ENCODE data around the gene C12orf75. TPM values are rescaled to one million over a fixed set of nuclear protein-coding genes. Genes with fewer than 3 reads are reported as not detected.

C12orf75 gene
- total RNA-seq, 1 donor from 2014 or later, result 131 TPM

DNA sequence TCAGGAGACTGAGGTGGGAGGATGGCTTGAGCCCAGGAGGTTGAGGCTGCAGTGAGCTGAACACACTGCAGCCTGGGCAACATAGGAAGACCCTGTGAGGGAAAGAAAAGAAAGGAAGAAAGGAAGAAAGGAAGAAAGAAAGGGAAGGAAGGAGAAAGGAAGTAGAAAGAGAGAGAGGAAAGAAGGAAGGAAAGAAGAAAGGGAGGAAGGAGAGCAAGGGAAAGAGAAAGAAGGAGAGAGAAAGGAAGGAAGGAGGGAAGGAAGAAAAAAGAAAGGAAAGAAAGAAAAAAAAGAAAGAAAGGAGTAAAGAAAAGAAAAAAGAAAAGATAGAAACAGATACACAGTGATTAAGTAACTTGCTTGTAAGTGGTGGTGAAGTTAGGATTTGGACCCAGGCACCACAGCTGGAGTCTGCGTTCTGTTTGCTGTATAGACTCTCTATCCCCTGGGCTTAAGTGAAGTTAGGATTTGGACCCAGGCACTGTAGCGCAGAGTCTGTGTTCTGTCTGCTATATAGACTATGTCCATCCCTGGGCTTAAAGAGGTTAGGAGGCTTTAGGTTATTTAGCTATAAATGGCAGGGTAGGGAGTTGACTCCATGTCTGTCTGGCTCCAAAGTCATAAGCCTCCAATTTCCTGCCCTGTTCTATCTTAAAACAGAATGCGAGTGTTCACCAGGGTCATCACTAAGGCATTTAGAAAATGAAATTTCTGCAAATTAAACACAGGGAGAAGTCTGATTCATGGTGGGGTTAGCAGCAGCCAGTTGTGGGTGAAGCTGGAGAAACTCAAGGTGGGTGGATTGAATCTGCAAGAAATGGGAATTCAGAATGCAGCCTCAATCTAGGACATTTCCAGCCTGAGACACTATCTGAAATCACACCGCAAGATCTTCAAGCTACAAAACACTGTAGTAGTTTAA, 13.3 kb upstream of the C12orf75 start:
- H3K4me1 ChIP-seq, result peaks cover 6% of the 10 kb centered on the region
- TF ChIP-seq, protein P1, sequence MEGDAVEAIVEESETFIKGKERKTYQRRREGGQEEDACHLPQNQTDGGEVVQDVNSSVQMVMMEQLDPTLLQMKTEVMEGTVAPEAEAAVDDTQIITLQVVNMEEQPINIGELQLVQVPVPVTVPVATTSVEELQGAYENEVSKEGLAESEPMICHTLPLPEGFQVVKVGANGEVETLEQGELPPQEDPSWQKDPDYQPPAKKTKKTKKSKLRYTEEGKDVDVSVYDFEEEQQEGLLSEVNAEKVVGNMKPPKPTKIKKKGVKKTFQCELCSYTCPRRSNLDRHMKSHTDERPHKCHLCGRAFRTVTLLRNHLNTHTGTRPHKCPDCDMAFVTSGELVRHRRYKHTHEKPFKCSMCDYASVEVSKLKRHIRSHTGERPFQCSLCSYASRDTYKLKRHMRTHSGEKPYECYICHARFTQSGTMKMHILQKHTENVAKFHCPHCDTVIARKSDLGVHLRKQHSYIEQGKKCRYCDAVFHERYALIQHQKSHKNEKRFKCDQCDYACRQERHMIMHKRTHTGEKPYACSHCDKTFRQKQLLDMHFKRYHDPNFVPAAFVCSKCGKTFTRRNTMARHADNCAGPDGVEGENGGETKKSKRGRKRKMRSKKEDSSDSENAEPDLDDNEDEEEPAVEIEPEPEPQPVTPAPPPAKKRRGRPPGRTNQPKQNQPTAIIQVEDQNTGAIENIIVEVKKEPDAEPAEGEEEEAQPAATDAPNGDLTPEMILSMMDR (IDR thresholded peaks at IDR 0.05), result no peak
- TF ChIP-seq POLR2AphosphoS5 (IDR thresholded peaks at IDR 0.05; ENCODE audit: insufficient read depth in 1 of 2, low read depth in 1 of 2) (no peak), POLR2A (IDR thresholded peaks at IDR 0.05) (no peak)
- H3K36me3 ChIP-seq, result no peaks in the 10 kb centered on the region
- H3K9me3 ChIP-seq, result no peaks in the 10 kb centered on the region
- intact Hi-C loops (cut with DNase I), result no loop called here
- no peak for DNase-seq (ENCODE audit: extremely low spot score in 2 of 2)
- no peak overlapping the region for H3K27ac ChIP-seq
- H3K4me3 ChIP-seq, result no peak overlapping the region
- no peaks in the 10 kb centered on the region for H3K27me3 ChIP-seq

DNA sequence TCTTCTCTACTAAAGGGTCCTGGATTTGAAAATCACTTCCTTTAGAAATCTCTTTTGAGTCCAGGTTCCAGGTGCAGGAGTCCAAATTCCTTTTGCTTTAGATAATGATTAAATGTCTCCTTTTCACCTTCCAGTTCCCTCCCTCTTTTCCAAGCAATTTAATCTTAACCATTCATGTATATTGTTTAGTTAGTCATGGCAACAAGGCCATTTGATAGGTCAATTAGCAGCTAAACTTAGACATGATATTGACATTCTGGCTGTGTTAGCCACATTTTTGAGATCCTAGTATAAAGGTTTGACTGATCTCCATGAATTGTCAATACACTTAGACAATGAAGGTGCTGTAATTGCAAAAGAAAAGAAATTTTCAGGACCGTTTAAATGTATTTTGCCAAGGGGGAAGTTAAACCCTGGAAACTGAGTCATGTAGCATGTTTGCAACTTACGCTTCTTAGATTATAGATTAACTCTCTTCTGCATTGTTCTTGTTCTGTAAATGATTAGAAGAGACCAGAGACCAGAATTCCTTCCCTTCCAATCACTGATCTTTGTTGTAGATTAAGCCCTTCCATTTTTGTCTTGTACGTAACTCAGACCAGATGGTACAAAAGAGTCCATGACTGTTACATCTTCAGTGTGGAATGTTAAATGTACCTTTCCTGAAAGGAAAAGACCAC, 12.4 kb upstream of the C12orf75 start:
- no peaks in the 10 kb centered on the region for H3K36me3 ChIP-seq
- no peak overlapping the region for H3K27ac ChIP-seq
- H3K4me1 ChIP-seq, result peaks cover 6% of the 10 kb centered on the region
- H3K27me3 ChIP-seq, result no peaks in the 10 kb centered on the region
- intact Hi-C loops (cut with DNase I), result no loop called here
- no peak for DNase-seq (ENCODE audit: extremely low spot score in 2 of 2)
- no peak for TF ChIP-seq POLR2A (IDR thresholded peaks at IDR 0.05)
- TF ChIP-seq POLR2AphosphoS5 (IDR thresholded peaks at IDR 0.05; ENCODE audit: insufficient read depth in 1 of 2, low read depth in 1 of 2), result no peak
- TF ChIP-seq, protein P1 (IDR thresholded peaks at IDR 0.05), result no peak
- no peaks in the 10 kb centered on the region for H3K9me3 ChIP-seq
- no peak overlapping the region for H3K4me3 ChIP-seq

DNA sequence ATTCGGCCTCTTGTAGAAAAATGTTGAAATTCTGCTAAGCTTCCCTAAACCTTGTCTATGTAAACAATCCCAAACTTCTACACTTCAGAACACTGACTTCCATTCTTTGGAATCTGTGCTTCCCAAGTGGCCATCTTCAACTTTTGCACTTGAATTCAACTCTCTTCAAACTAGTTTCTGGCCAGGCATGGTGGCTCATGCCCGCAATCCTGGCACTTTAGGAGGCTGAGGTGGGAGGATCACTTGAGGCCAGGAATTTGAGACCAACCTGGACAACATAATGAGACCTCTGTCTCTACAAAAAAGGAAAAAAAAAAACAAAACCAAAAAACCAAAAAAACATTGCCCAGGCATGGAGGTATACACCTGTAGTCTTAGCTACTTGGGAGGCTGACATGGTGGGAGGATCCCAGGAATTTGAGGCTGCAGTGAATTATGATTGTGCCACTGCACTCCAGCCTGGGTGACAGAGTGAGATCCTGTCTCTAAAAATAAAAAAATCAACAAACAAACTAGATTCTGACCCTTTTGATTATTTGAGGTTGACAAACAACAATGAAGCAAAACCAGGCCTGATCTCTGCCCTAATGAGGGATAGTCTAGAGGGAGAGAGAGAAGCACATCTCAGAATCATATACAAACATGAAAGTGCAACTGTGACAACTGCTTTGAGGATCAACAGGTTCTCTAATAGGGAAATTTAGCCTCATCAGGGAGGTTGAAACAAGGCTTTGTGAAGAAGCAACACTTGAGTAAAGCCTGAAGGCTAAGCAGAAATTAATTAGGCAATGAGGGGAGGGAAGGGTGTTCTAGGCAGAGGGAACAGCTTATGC, 11.6 kb upstream of the C12orf75 start:
- no peaks in the 10 kb centered on the region for H3K36me3 ChIP-seq
- DNase-seq (ENCODE audit: extremely low spot score in 2 of 2), result no peak
- no peak overlapping the region for H3K27ac ChIP-seq
- H3K4me3 ChIP-seq, result no peak overlapping the region
- intact Hi-C loops (cut with DNase I), result no loop called here
- H3K4me1 ChIP-seq, result peaks cover 6% of the 10 kb centered on the region
- no peaks in the 10 kb centered on the region for H3K27me3 ChIP-seq
- no peaks in the 10 kb centered on the region for H3K9me3 ChIP-seq
- TF ChIP-seq, protein P1 (IDR thresholded peaks at IDR 0.05), result no peak
- TF ChIP-seq POLR2A (IDR thresholded peaks at IDR 0.05), result no peak
- TF ChIP-seq POLR2AphosphoS5 (IDR thresholded peaks at IDR 0.05; ENCODE audit: insufficient read depth in 1 of 2, low read depth in 1 of 2), result no peak

DNA sequence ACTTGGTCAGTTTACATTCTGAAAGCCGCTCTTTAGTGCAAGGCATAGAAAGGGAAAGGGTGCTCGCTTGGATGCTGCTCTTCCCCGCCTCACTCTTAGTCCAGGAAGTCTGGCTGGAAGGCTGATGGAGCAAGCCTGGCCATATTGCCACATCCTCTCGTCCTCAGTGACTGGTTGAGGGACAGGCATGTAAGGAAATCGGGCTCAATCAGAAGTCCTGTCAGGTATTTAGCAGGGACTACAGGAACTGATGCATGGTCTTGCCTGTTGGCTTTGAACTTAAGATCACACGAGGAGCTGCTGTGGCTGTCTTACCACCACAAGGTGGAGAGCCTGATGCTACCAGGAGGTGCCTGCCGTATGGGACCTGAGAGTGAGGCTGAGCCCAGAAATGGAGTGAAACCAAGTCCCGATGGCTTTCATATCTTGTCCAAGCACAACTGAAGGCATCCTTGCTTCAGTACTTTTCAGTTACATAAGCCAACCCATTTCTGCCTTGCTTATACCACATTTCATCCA, 10.7 kb upstream of the C12orf75 start:
- H3K4me3 ChIP-seq, result no peak overlapping the region
- no peak for DNase-seq (ENCODE audit: extremely low spot score in 2 of 2)
- intact Hi-C loops (cut with DNase I), result no loop called here
- no peak overlapping the region for H3K27ac ChIP-seq
- H3K36me3 ChIP-seq, result no peaks in the 10 kb centered on the region
- no peaks in the 10 kb centered on the region for H3K27me3 ChIP-seq
- TF ChIP-seq POLR2A (IDR thresholded peaks at IDR 0.05) (no peak), POLR2AphosphoS5 (IDR thresholded peaks at IDR 0.05; ENCODE audit: insufficient read depth in 1 of 2, low read depth in 1 of 2) (no peak)
- TF ChIP-seq, protein P1 (IDR thresholded peaks at IDR 0.05), result no peak
- H3K4me1 ChIP-seq, result peaks cover 6% of the 10 kb centered on the region
- H3K9me3 ChIP-seq, result no peaks in the 10 kb centered on the region
